Mononuclear cell (primary cell): ENCODE results near the gene ZBP1. TPM values are rescaled to one million over a fixed set of nuclear protein-coding genes. Genes with fewer than 3 reads are reported as not detected.
"Not testable (repeated sequence)": the region's sequence is repeated elsewhere in the genome, so short reads cannot be mapped to it uniquely, and the experiment has no call there.

ENCODE experiments used
- H3K27me3 ChIP-seq: 2 replicates; pipeline ENCODE4 v1.6.0; 2011; ENCODE audit warnings: low read length, control low read depth; ENCODE audit not compliant: insufficient read depth
- H3K4me1 ChIP-seq: 2 replicates; pipeline ENCODE4 v1.5.1; 2011; ENCODE audit warnings: mild to moderate bottlenecking, low read length, control low read depth; ENCODE audit not compliant: insufficient read depth
- H3K4me3 ChIP-seq: 2 replicates; pipeline ENCODE4 v1.5.1; 2011; ENCODE audit warnings: mild to moderate bottlenecking, low read length, moderate library complexity
- H3K9me3 ChIP-seq: 2 replicates; pipeline ENCODE4 v1.5.1; 2011; ENCODE audit warnings: low read depth, mild to moderate bottlenecking, control low read depth, low read length
- total RNA-seq: library from RNA; depleted of rRNA; stranded (reverse); fragments of >200 nt; gene quantifications from one replicate; pipeline ENCODE4 v1.2.3, GENCODE V29; 2012

ZBP1 gene
- total RNA-seq, 1 donor: 14.7 TPM

GRCh38 chr20:57633945-57634491, 13.8 kb upstream of the ZBP1 start:
- peaks cover 14% of the 10 kb centered on the region for H3K4me1 ChIP-seq
- H3K4me3 ChIP-seq: no peak overlapping the region
- H3K27me3 ChIP-seq: no peaks in the 10 kb centered on the region
- H3K9me3 ChIP-seq: peaks cover 19% of the 10 kb centered on the region

- Histone ChIP-seq H3K4me3 (no peak overlapping the region), H3K4me1 (peaks cover 30% of the 10 kb centered on the region), H3K27me3 (no peaks in the 10 kb centered on the region), H3K9me3 (peaks cover 16% of the 10 kb centered on the region)
Measured at GRCh38 chr20:57632286-57632685, 12.1 kb upstream of the ZBP1 start.

GRCh38 chr20:57630061-57630460, 9.8 kb upstream of the ZBP1 start:
- H3K4me3 ChIP-seq: peak overlapping the region; percentile 30
- H3K27me3 ChIP-seq: no peaks in the 10 kb centered on the region
- peaks cover 4% of the 10 kb centered on the region for H3K9me3 ChIP-seq
- H3K4me1 ChIP-seq: peaks cover 38% of the 10 kb centered on the region

GRCh38 chr20:57629491-57629901, 9.3 kb upstream of the ZBP1 start:
- H3K4me1 ChIP-seq: peaks cover 38% of the 10 kb centered on the region
- H3K9me3 ChIP-seq: not testable (repeated sequence)

GRCh38 chr20:57628962-57629308, 8.7 kb upstream of the ZBP1 start:
- not testable (repeated sequence) for H3K4me3 ChIP-seq, H3K27me3 ChIP-seq, H3K9me3 ChIP-seq
- peaks cover 38% of the 10 kb centered on the region for H3K4me1 ChIP-seq

More at GRCh38 chr20:57629491-57629901, 9.3 kb upstream of the ZBP1 start:
- not testable (repeated sequence) for H3K27me3 ChIP-seq
- H3K4me3 ChIP-seq: peak overlapping the region; percentile 30

- Histone ChIP-seq H3K4me1 (peaks cover 38% of the 10 kb centered on the region), H3K9me3 (peaks cover 5% of the 10 kb centered on the region), H3K4me3 (no peak overlapping the region), H3K27me3 (no peaks in the 10 kb centered on the region)
Measured at GRCh38 chr20:57628047-57628961, 8.1 kb upstream of the ZBP1 start.

GRCh38 chr20:57627339-57627738, 7.1 kb upstream of the ZBP1 start:
- H3K27me3 ChIP-seq: no peaks in the 10 kb centered on the region
- peaks cover 45% of the 10 kb centered on the region for H3K4me1 ChIP-seq

GRCh38 chr20:57625978-57626377, 5.8 kb upstream of the ZBP1 start:
- Histone ChIP-seq H3K27me3 (no peaks in the 10 kb centered on the region), H3K4me3 (no peak overlapping the region), H3K9me3 (peaks cover 5% of the 10 kb centered on the region), H3K4me1 (peaks cover 59% of the 10 kb centered on the region)

More at GRCh38 chr20:57627339-57627738, 7.1 kb upstream of the ZBP1 start:
- Histone ChIP-seq H3K4me3 (no peak overlapping the region), H3K9me3 (peaks cover 5% of the 10 kb centered on the region)

GRCh38 chr20:57625181-57625958, 5.1 kb upstream of the ZBP1 start:
- H3K9me3 ChIP-seq: peaks cover 5% of the 10 kb centered on the region

GRCh38 chr20:57624124-57624523, 3.9 kb upstream of the ZBP1 start:
- no peak overlapping the region for H3K4me3 ChIP-seq
- H3K27me3 ChIP-seq: no peaks in the 10 kb centered on the region
- peaks cover 64% of the 10 kb centered on the region for H3K4me1 ChIP-seq
- H3K9me3 ChIP-seq: peaks cover 5% of the 10 kb centered on the region

More at GRCh38 chr20:57625181-57625958, 5.1 kb upstream of the ZBP1 start:
- Histone ChIP-seq H3K27me3 (no peaks in the 10 kb centered on the region), H3K4me1 (peaks cover 64% of the 10 kb centered on the region), H3K4me3 (no peak overlapping the region)

- no peak overlapping the region for H3K4me3 ChIP-seq
- H3K27me3 ChIP-seq: no peaks in the 10 kb centered on the region
- H3K9me3 ChIP-seq: peaks cover 5% of the 10 kb centered on the region
- peaks cover 65% of the 10 kb centered on the region for H3K4me1 ChIP-seq
Measured at GRCh38 chr20:57622579-57623381, 2.6 kb upstream of the ZBP1 start.

- peaks cover 65% of the 10 kb centered on the region for H3K4me1 ChIP-seq
- H3K27me3 ChIP-seq: no peaks in the 10 kb centered on the region
- H3K4me3 ChIP-seq: no peak overlapping the region
- H3K9me3 ChIP-seq: peaks cover 5% of the 10 kb centered on the region
Measured at GRCh38 chr20:57622201-57622570, 2.0 kb upstream of the ZBP1 start.

- no peak overlapping the region for H3K4me3 ChIP-seq
- H3K27me3 ChIP-seq: no peaks in the 10 kb centered on the region
- peaks cover 65% of the 10 kb centered on the region for H3K4me1 ChIP-seq
Measured at GRCh38 chr20:57621421-57622200, 1.4 kb upstream of the ZBP1 start.

GRCh38 chr20:57620999-57621398, 773 bp upstream of the ZBP1 start:
- H3K4me3 ChIP-seq: no peak overlapping the region

More at GRCh38 chr20:57621421-57622200, 1.4 kb upstream of the ZBP1 start:
- peaks cover 5% of the 10 kb centered on the region for H3K9me3 ChIP-seq

More at GRCh38 chr20:57620999-57621398, 773 bp upstream of the ZBP1 start:
- peaks cover 65% of the 10 kb centered on the region for H3K4me1 ChIP-seq
- no peaks in the 10 kb centered on the region for H3K27me3 ChIP-seq
- peaks cover 5% of the 10 kb centered on the region for H3K9me3 ChIP-seq
